GM18517 (cell line): ENCODE data around the gene TMEM203.

Experiments
- ATAC-seq: cut with Tn5 transposase; IDR thresholded peaks from one replicate; pipeline ENCODE4 v1.9.1; 2021; ENCODE audit warnings: mild to moderate bottlenecking, moderate library complexity; ENCODE audit not compliant: unreplicated experiment

The TMEM203 gene

GRCh38 chr9:137182836-137183235, 22.6 kb downstream of the TMEM203 start:
- ATAC-seq: no peak

- no peak for ATAC-seq
Measured at GRCh38 chr9:137181680-137182079, 23.8 kb downstream of the TMEM203 start.

GRCh38 chr9:137180491-137180890, 25.0 kb downstream of the TMEM203 start:
- ATAC-seq: no peak

- no peak for ATAC-seq
Measured at GRCh38 chr9:137179761-137180160, 25.7 kb downstream of the TMEM203 start.

GRCh38 chr9:137178939-137179630, 26.4 kb downstream of the TMEM203 start:
- no peak for ATAC-seq

- no peak for ATAC-seq
Measured at GRCh38 chr9:137178201-137178938, 27.1 kb downstream of the TMEM203 start.

GRCh38 chr9:137176302-137177182, 28.9 kb downstream of the TMEM203 start:
- ATAC-seq: no peak

GRCh38 chr9:137175345-137175961, 30.0 kb downstream of the TMEM203 start:
- no peak for ATAC-seq

- no peak for ATAC-seq
Measured at GRCh38 chr9:137174722-137175293, 30.6 kb downstream of the TMEM203 start.

- no peak for ATAC-seq
Measured at GRCh38 chr9:137173796-137174664, 31.4 kb downstream of the TMEM203 start.

GRCh38 chr9:137172901-137173795, 32.3 kb downstream of the TMEM203 start:
- no peak for ATAC-seq

- no peak for ATAC-seq
Measured at GRCh38 chr9:137171149-137171900, 34.1 kb downstream of the TMEM203 start.

GRCh38 chr9:137170486-137171148, 34.8 kb downstream of the TMEM203 start:
- ATAC-seq: no peak

- ATAC-seq: no peak
Measured at GRCh38 chr9:137169896-137170358, 35.5 kb downstream of the TMEM203 start, which contains the start of gene LRRC26. Gene LRRC26, minus strand, starts transcription at chr9:137170051. Its CDS starts 108 bp downstream, at chr9:137169943.

- no peak for ATAC-seq
Measured at GRCh38 chr9:137168904-137169856, 36.3 kb downstream of the TMEM203 start.

- ATAC-seq: no peak
Measured at GRCh38 chr9:137168573-137168903, 36.9 kb downstream of the TMEM203 start.
